Measurements from ENCODE around the gene CSTF3. TPM values are rescaled to one million over a fixed set of nuclear protein-coding genes. Genes with fewer than 3 reads are reported as not detected.

Gene CSTF3
- total and polyA plus RNA-seq, 2 of the 4 experiments (the other 2 are of a cell fraction) = 14.5 to 23.4 TPM

DNA sequence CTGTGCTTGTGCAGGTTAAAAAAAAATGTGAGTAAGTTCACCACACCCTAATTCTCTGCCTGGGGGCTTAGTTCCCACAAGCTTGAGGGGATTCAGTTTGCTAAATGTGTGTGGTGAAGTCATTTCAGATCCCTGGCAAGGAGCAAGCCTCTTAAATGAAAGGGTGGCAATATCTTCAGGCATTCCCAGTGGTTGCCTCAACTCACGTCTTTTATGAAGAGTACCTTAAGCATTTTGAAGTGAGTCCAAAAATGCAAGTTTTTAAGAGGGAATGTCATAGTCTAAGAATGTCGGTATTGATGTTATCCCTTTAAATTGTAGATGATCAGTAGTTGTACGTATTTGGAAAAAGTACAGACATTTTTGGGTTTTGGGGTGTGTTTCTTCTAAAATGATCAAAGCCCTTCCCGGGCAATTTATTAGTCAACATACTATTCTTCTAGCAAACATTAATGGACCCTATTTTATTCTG is 117.0 kb downstream of the CSTF3 start:
- POLR2A ChIA-PET (ENCODE audit: unreplicated experiment) = no interaction called here

More for the DNA sequence above, 117.0 kb downstream of the CSTF3 start:
- Histone ChIP-seq H3K4me1 (ENCODE audit: control insufficient read depth, insufficient read depth, low read length) (peaks cover 8% of the 10 kb centered on the region; the same call in 1 of the 2 replicates), H3K18ac (ENCODE audit: low read depth, low read length) (no peak overlapping the region), H3K4ac (ENCODE audit: low read depth, low read length) (no peak overlapping the region), H2BK20ac (ENCODE audit: low read depth, low read length) (no peak overlapping the region), H4K8ac (ENCODE audit: low read depth in 2 of 2, low read length in 2 of 2) (no peak overlapping the region), H4K5ac (ENCODE audit: low read depth, low read length) (no peak overlapping the region), H2BK15ac (ENCODE audit: low read depth, low read length) (no peak overlapping the region), H3K36me3 (ENCODE audit: control insufficient read depth, insufficient read depth, low read length) (peaks cover 12% of the 10 kb centered on the region), H3K9me1 (ENCODE audit: insufficient read depth, low read length) (no peaks in the 10 kb centered on the region), H3K4me3 (ENCODE audit: insufficient read depth, low read depth, low read length) (no peak overlapping the region), H4K91ac (ENCODE audit: insufficient read depth, low read depth, low read length) (no peak overlapping the region), H3K56ac (ENCODE audit: extremely low read depth, insufficient read depth, low read length) (no peak overlapping the region), H2AK5ac (ENCODE audit: low read depth, low read length) (no peak overlapping the region), H2AFZ (replicated peaks; ENCODE audit: low read length, poor library complexity) (no peak overlapping the region), H4K20me1 (ENCODE audit: insufficient read depth, low read length) (no peaks in the 10 kb centered on the region; the same call in 1 of the 2 replicates), H3K27me3 (ENCODE audit: control insufficient read depth, insufficient read depth, low read length) (no peaks in the 10 kb centered on the region), H3K9ac (ENCODE audit: low read depth, low read length) (no peak overlapping the region), H2AK9ac (replicated peaks; ENCODE audit: low read depth, low read length, poor library complexity) (no peak overlapping the region), H3K9me3 (ENCODE audit: control insufficient read depth, insufficient read depth, low read length) (no peaks in the 10 kb centered on the region), H3K23ac (ENCODE audit: low read depth, low read length) (no peak overlapping the region), H3K14ac (replicated peaks; ENCODE audit: low read depth, low read length) (no peak overlapping the region), H3K79me1 (ENCODE audit: low read depth in 1 of 2, low read length in 2 of 2) (peaks cover 29 to 53% of the 10 kb centered on the region in 2 experiments), H3K4me2 (ENCODE audit: low read depth, low read length) (no peak overlapping the region), H3K27ac (ENCODE audit: insufficient read depth, low read length) (no peak overlapping the region), H2BK120ac (ENCODE audit: low read depth, low read length) (no peak overlapping the region), H2BK5ac (ENCODE audit: low read depth, low read length, poor library complexity, severe bottlenecking) (no peak overlapping the region)
- intact Hi-C loops (cut with micrococcal nuclease) (no loop called here), dilution Hi-C loops (cut with HindIII; ENCODE audit: low sequenced_read_pairs, unreplicated experiment) (no loop called here), in situ Hi-C loops (cut with MboI; ENCODE audit: low sequenced_read_pairs) (no loop called here)
- TF ChIP-seq MAFK (IDR thresholded peaks at IDR 0.05; ENCODE audit: low read depth, low read length) = no peak
- TF ChIP-seq, protein P1, sequence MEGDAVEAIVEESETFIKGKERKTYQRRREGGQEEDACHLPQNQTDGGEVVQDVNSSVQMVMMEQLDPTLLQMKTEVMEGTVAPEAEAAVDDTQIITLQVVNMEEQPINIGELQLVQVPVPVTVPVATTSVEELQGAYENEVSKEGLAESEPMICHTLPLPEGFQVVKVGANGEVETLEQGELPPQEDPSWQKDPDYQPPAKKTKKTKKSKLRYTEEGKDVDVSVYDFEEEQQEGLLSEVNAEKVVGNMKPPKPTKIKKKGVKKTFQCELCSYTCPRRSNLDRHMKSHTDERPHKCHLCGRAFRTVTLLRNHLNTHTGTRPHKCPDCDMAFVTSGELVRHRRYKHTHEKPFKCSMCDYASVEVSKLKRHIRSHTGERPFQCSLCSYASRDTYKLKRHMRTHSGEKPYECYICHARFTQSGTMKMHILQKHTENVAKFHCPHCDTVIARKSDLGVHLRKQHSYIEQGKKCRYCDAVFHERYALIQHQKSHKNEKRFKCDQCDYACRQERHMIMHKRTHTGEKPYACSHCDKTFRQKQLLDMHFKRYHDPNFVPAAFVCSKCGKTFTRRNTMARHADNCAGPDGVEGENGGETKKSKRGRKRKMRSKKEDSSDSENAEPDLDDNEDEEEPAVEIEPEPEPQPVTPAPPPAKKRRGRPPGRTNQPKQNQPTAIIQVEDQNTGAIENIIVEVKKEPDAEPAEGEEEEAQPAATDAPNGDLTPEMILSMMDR (conservative IDR thresholded peaks at IDR 0.05; ENCODE audit: low read depth, low read length) = no peak
- no peak for TF ChIP-seq RCOR1 (IDR thresholded peaks at IDR 0.05; ENCODE audit: insufficient replicate concordance, low read length)
- no peak for TF ChIP-seq NFE2L2 (IDR thresholded peaks at IDR 0.05; ENCODE audit: low read depth, low read length)
- no peak for TF ChIP-seq CEBPB (IDR thresholded peaks at IDR 0.05; ENCODE audit: low read depth, low read length)
- no peak for TF ChIP-seq RAD21 (IDR thresholded peaks at IDR 0.05; ENCODE audit: low read length)
- no peak for TF ChIP-seq FOS (IDR thresholded peaks at IDR 0.05; ENCODE audit: low read depth, low read length)
- TF ChIP-seq MXI1 (IDR thresholded peaks at IDR 0.05; ENCODE audit: borderline replicate concordance, low read depth, low read length) = no peak
- no TSS peak for BruUV-seq (replicated peaks)
- CTCF ChIA-PET = no interaction called here
- WGBS, 2 experiments (ENCODE audit: extremely low coverage in 2 of 2, insufficient read length in 1 of 2) = no CpG with 5 or more reads among the region's 4 CpGs
- peak; percentile 34 for DNase-seq
- ATAC-seq (ENCODE audit: low read depth) = no peak
